HL-60 (cell line): ENCODE data around the gene IFT81.

Source experiments
- DNase-seq, 2 experiments: peaks; one replicate each; pipeline ENCODE4 v3.0.0-alpha.2; 2010 to 2020; ENCODE audit warnings: low read depth in 1 of 2, low spot score in 1 of 2
- H3K27ac ChIP-seq: fragments of 250-450 bp; sonication (Bioruptor Pico); replicated peaks from 2 replicates; pipeline ENCODE4 v1.5.1; 2020; ENCODE audit warnings: mild to moderate bottlenecking, moderate library complexity
- H3K27me3 ChIP-seq: fragments of 250-450 bp; sonication (Bioruptor Pico); 2 replicates; pipeline ENCODE4 v1.5.1; 2021; ENCODE audit warnings: mild to moderate bottlenecking, moderate library complexity; ENCODE audit not compliant: insufficient read depth, poor library complexity, severe bottlenecking
- H3K4me3 ChIP-seq: replicated peaks from 2 replicates; pipeline ENCODE4 v1.5.1; 2011; ENCODE audit warnings: mild to moderate bottlenecking, control low read depth, low read length; ENCODE audit not compliant: insufficient read depth
- CTCF ChIP-seq: IDR thresholded peaks from one replicate; pipeline ENCODE4 v1.5.1; 2011; ENCODE audit warnings: low read length, control low read depth, inconsistent platforms; ENCODE audit not compliant: insufficient read depth
- GABPA ChIP-seq: IDR thresholded peaks from 2 replicates; pipeline ENCODE4 v1.6.1; 2012; ENCODE audit warnings: low read depth
- POLR2AphosphoS5 ChIP-seq: IDR thresholded peaks from 2 replicates; pipeline ENCODE4 v1.6.1; 2012; ENCODE audit warnings: low read depth
- SPI1 ChIP-seq: IDR thresholded peaks from 2 replicates; pipeline ENCODE4 v1.6.1; 2012; ENCODE audit warnings: low read depth, mild to moderate bottlenecking, borderline replicate concordance
- TF ChIP-seq, protein P1 (sequence below): IDR thresholded peaks from 2 replicates; pipeline ENCODE4 v1.6.1; 2012; ENCODE audit warnings: low read depth; ENCODE audit not compliant: insufficient replicate concordance

IFT81 gene

DNA sequence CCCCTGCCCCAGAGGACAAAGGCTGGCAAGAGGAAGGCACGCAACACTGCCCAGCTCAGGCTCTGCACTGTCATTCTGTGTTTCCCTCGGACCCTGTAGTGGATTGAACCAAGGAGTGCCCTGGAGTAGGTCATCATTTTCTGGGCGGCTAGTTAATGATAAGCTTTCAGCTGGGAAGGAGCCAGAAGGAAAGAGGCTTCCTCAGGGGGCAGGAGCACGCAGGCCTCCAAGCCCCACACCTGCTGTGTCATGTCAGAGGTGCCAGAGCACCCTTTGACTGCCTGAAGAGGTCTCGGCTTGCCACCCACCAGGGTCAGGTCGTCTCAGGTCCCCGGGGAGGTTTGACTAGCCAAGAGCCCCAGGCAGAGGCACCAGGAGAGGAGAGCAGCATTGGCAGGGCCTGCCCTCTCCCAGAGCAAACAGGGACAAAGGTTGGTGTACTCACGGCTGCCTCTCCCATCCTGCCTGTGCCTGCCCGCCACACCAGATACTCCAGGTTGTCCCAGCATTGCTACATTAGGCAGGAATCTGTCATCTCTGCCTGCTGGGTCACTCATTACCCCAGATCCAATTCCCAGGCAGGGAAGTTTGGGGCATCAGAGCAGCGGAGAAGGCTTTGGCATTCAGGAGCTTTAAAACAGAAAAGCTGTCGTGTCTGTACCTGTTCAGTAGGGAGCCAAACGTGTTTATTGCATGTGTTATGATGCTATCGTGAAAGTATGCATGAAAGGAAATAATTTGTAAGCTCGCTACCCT lies 123.4 kb downstream of the IFT81 start:
- no peaks in the 10 kb centered on the region for H3K27me3 ChIP-seq
- no peak overlapping the region for H3K4me3 ChIP-seq
- no peak overlapping the region for H3K27ac ChIP-seq
- no peak for DNase-seq
- TF ChIP-seq, protein P1, sequence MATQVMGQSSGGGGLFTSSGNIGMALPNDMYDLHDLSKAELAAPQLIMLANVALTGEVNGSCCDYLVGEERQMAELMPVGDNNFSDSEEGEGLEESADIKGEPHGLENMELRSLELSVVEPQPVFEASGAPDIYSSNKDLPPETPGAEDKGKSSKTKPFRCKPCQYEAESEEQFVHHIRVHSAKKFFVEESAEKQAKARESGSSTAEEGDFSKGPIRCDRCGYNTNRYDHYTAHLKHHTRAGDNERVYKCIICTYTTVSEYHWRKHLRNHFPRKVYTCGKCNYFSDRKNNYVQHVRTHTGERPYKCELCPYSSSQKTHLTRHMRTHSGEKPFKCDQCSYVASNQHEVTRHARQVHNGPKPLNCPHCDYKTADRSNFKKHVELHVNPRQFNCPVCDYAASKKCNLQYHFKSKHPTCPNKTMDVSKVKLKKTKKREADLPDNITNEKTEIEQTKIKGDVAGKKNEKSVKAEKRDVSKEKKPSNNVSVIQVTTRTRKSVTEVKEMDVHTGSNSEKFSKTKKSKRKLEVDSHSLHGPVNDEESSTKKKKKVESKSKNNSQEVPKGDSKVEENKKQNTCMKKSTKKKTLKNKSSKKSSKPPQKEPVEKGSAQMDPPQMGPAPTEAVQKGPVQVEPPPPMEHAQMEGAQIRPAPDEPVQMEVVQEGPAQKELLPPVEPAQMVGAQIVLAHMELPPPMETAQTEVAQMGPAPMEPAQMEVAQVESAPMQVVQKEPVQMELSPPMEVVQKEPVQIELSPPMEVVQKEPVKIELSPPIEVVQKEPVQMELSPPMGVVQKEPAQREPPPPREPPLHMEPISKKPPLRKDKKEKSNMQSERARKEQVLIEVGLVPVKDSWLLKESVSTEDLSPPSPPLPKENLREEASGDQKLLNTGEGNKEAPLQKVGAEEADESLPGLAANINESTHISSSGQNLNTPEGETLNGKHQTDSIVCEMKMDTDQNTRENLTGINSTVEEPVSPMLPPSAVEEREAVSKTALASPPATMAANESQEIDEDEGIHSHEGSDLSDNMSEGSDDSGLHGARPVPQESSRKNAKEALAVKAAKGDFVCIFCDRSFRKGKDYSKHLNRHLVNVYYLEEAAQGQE = no peak
- TF ChIP-seq CTCF (no peak), POLR2AphosphoS5 (no peak)

DNA sequence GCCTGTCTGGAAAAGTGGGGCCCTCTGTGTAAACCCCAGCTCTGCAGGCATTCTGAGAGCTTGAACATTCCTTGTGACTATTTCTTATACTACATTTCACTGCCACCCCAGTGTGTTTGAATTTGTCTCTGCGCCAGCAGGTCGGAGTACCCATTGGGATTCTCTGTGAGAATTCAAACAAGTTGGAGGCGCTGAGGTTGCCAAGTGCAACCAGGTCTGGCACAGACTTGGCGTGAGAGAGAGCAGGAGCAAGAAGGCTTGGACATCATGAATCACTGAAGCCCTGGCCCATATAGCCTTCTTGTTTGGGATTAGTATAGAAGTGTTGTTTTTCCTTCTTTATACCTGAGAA lies 123.9 kb downstream of the IFT81 start:
- Histone ChIP-seq H3K27ac (no peak overlapping the region), H3K27me3 (no peaks in the 10 kb centered on the region), H3K4me3 (no peak overlapping the region)
- TF ChIP-seq CTCF (no peak), POLR2AphosphoS5 (no peak), SPI1 (no peak), GABPA (no peak)
- TF ChIP-seq, protein P1 = no peak
- DNase-seq = no peak

- no peaks in the 10 kb centered on the region for H3K27me3 ChIP-seq
- no peak overlapping the region for H3K27ac ChIP-seq
- TF ChIP-seq, protein P1 = no peak
- no peak for TF ChIP-seq SPI1
- no peak for TF ChIP-seq GABPA
- H3K4me3 ChIP-seq = no peak overlapping the region
- no peak for DNase-seq
These were observed 124.9 kb downstream of the IFT81 start for GRCh38 chr12:110249105-110249504.
